DOHH2 (cell line): ENCODE results near the gene CDH12.

Experiments used
- H3F3A ChIP-seq: fragments of 200-600 bp; sonication (generic), shearing (Covaris generic); 2 replicates; pipeline ENCODE4 v1.6.0; 2016; ENCODE audit warnings: antibody characterized with exemption, mild to moderate bottlenecking; ENCODE audit not compliant: control insufficient read depth, insufficient read depth
- H3K27ac ChIP-seq: fragments of 200-600 bp; sonication (generic); 2 replicates; pipeline ENCODE4 v1.5.1; 2014; ENCODE audit warnings: low read depth, mild to moderate bottlenecking, low read length, moderate library complexity
- H3K27me3 ChIP-seq: fragments of 200-600 bp; sonication (generic); 2 replicates; pipeline ENCODE4 v1.6.1; 2014; ENCODE audit warnings: mild to moderate bottlenecking, low read length, mixed read lengths; ENCODE audit not compliant: control insufficient read depth
- H3K36me3 ChIP-seq: fragments of 200-600 bp; sonication (generic); 2 replicates; pipeline ENCODE4 v1.6.1; 2014; ENCODE audit warnings: mild to moderate bottlenecking, low read length, moderate library complexity, mixed read lengths; ENCODE audit not compliant: control insufficient read depth
- H3K4me1 ChIP-seq: fragments of 200-600 bp; sonication (generic); 2 replicates; pipeline ENCODE4 v1.6.1; 2014; ENCODE audit warnings: mild to moderate bottlenecking, low read length, mixed read lengths; ENCODE audit not compliant: control insufficient read depth
- H3K4me2 ChIP-seq: fragments of 200-600 bp; sonication (generic); 2 replicates; pipeline ENCODE4 v1.6.0; 2014; ENCODE audit warnings: mild to moderate bottlenecking, low read length, moderate library complexity
- H3K4me3 ChIP-seq: fragments of 200-600 bp; sonication (generic); 2 replicates; pipeline ENCODE4 v1.5.1; 2014; ENCODE audit warnings: mild to moderate bottlenecking, low read length, mixed read lengths
- H3K79me2 ChIP-seq: fragments of 200-600 bp; sonication (generic); 2 replicates; pipeline ENCODE4 v1.6.1; 2014; ENCODE audit warnings: mild to moderate bottlenecking, low read length, mixed read lengths; ENCODE audit not compliant: control insufficient read depth
- H3K9me2 ChIP-seq: fragments of 200-600 bp; sonication (generic); replicated peaks from 2 replicates; pipeline ENCODE4 v1.6.1; 2014; ENCODE audit warnings: mild to moderate bottlenecking, low read length, mixed read lengths; ENCODE audit not compliant: control insufficient read depth
- H3K9me3 ChIP-seq: fragments of 200-600 bp; sonication (generic); 2 replicates; pipeline ENCODE4 v1.6.1; 2014; ENCODE audit warnings: antibody characterized with exemption, low read length, mixed read lengths; ENCODE audit not compliant: control insufficient read depth, insufficient read depth
- H4K20me1 ChIP-seq: fragments of 200-600 bp; sonication (generic); 2 replicates; pipeline ENCODE4 v1.6.0; 2014; ENCODE audit warnings: low read depth, mild to moderate bottlenecking, antibody characterized with exemption, low read length, moderate library complexity; ENCODE audit not compliant: control insufficient read depth, insufficient read depth
- EZH2phosphoT487 ChIP-seq: fragments of 200-600 bp; sonication (generic); IDR thresholded peaks from 2 replicates; pipeline ENCODE4 v1.6.1; 2017; ENCODE audit warnings: borderline replicate concordance, mild to moderate bottlenecking, antibody characterized with exemption, low read length, moderate library complexity, mixed read lengths
- TF ChIP-seq, protein P1 (sequence below): fragments of 200-600 bp; sonication (generic); IDR thresholded peaks from one replicate; pipeline ENCODE4 v1.5.1; 2014; ENCODE audit warnings: antibody characterized with exemption, mild to moderate bottlenecking, low read depth, low read length; ENCODE audit not compliant: poor library complexity, severe bottlenecking

The CDH12 gene

DNA sequence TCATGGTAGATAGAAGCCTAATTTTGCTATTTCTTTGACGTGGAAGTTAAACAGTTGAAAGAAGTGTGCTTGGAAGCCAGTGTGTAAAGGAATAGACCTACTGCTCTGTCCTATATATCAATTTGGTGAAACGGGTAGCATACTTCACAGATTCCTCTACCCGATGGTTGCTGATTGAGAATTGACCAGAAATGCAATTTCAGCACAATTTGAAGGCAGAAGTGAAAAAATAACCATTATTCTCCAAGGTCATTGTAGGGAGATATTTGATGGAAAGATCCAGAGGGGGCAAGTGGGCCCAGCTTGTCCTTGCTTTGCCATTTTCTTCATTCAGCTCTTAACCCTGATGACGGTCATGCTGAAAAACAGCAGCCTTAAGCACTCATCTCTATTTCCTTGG is 15.3 kb downstream of the CDH12 start:
- no peaks in the 10 kb centered on the region for H3K9me2 ChIP-seq
- no peak overlapping the region for H3K4me3 ChIP-seq
- no peaks in the 10 kb centered on the region for H3F3A ChIP-seq
- H3K4me1 ChIP-seq = no peaks in the 10 kb centered on the region
- H3K27me3 ChIP-seq = no peaks in the 10 kb centered on the region
- H3K27ac ChIP-seq = no peak overlapping the region
- no peaks in the 10 kb centered on the region for H3K9me3 ChIP-seq
- TF ChIP-seq, protein P1, sequence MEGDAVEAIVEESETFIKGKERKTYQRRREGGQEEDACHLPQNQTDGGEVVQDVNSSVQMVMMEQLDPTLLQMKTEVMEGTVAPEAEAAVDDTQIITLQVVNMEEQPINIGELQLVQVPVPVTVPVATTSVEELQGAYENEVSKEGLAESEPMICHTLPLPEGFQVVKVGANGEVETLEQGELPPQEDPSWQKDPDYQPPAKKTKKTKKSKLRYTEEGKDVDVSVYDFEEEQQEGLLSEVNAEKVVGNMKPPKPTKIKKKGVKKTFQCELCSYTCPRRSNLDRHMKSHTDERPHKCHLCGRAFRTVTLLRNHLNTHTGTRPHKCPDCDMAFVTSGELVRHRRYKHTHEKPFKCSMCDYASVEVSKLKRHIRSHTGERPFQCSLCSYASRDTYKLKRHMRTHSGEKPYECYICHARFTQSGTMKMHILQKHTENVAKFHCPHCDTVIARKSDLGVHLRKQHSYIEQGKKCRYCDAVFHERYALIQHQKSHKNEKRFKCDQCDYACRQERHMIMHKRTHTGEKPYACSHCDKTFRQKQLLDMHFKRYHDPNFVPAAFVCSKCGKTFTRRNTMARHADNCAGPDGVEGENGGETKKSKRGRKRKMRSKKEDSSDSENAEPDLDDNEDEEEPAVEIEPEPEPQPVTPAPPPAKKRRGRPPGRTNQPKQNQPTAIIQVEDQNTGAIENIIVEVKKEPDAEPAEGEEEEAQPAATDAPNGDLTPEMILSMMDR = no peak
- no peak for TF ChIP-seq EZH2phosphoT487
- no peaks in the 10 kb centered on the region for H4K20me1 ChIP-seq
- no peaks in the 10 kb centered on the region for H3K36me3 ChIP-seq
- H3K4me2 ChIP-seq = no peak overlapping the region
- H3K79me2 ChIP-seq = no peaks in the 10 kb centered on the region

DNA sequence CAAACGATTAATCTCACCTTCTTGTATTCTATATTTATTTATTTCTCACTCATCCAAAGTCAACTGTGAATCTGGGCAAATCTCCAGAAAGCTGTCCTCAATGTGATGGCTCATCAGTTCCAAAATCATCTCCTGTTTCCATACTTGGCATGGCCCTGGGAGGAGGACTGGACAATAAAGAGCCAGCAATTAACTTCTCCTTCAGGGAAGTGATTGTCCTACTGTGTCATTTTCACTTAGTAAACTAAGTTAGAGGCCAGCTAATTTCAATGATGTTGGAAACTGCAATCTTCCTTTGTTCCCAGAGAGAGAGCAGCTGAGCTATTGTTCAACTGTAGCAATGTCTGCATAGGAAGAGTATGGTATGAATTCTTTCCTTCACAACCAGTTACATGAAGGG is 17.5 kb downstream of the CDH12 start:
- Histone ChIP-seq H3K4me1 (no peaks in the 10 kb centered on the region), H3K9me2 (no peaks in the 10 kb centered on the region), H3K9me3 (no peaks in the 10 kb centered on the region), H3K4me2 (no peak overlapping the region), H3F3A (no peaks in the 10 kb centered on the region), H3K79me2 (no peaks in the 10 kb centered on the region), H3K36me3 (no peaks in the 10 kb centered on the region), H3K4me3 (no peak overlapping the region), H3K27me3 (no peaks in the 10 kb centered on the region), H3K27ac (no peak overlapping the region), H4K20me1 (no peaks in the 10 kb centered on the region)
- TF ChIP-seq EZH2phosphoT487 = no peak
- TF ChIP-seq, protein P1 = no peak

DNA sequence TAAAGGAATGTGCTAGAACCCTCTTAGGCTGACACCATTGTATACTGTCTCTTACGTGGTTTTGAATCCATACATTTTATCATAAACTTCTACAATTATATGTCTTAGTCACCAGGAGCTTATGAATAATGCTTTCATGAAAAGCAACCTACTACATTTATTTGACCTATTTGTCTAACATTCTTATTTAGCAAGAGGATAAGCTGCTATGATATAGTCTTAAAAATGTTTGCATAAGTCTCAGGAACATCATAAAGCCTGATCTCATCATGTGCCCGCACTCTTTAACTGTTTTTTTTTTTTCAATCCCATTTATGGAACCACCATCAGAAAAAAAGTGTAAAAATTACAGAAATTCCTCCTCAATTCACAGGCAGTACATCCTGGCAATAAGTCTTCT is 59.7 kb downstream of the CDH12 start:
- H3K9me2 ChIP-seq = no peaks in the 10 kb centered on the region
- TF ChIP-seq, protein P1 = no peak
- no peak for TF ChIP-seq EZH2phosphoT487
- H3K79me2 ChIP-seq = no peaks in the 10 kb centered on the region
- H3K9me3 ChIP-seq = no peaks in the 10 kb centered on the region
- H3K4me2 ChIP-seq = no peak overlapping the region
- H3K4me1 ChIP-seq = no peaks in the 10 kb centered on the region
- no peak overlapping the region for H3K27ac ChIP-seq
- H3F3A ChIP-seq = no peaks in the 10 kb centered on the region
- H3K27me3 ChIP-seq = no peaks in the 10 kb centered on the region
- H4K20me1 ChIP-seq = no peaks in the 10 kb centered on the region
- H3K4me3 ChIP-seq = no peak overlapping the region
- no peaks in the 10 kb centered on the region for H3K36me3 ChIP-seq

DNA sequence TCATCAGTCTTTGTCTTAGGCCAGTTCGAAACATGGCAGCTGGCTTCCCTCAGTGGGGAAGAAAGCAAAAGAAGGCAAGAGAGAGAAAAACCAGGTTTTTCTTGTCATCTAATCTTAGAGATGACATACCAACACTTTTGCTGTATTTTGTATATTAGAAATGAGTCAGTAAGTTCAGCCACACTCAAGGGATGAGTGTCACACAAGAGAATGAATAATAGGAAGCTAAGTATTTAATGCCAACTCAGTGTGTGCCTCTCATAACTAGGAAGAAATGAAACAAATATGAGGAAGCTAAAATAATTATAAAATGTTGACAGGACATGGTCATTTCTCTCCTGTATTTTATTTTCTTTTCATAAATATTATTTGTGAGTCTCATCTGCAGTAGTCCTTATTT is 65.3 kb downstream of the CDH12 start:
- H3K9me3 ChIP-seq = no peaks in the 10 kb centered on the region
- no peak overlapping the region for H3K4me3 ChIP-seq
- no peaks in the 10 kb centered on the region for H3K27me3 ChIP-seq
- H3K4me2 ChIP-seq = no peak overlapping the region
- no peaks in the 10 kb centered on the region for H4K20me1 ChIP-seq
- TF ChIP-seq, protein P1 = no peak
- no peak for TF ChIP-seq EZH2phosphoT487
- no peaks in the 10 kb centered on the region for H3K79me2 ChIP-seq
- H3K36me3 ChIP-seq = no peaks in the 10 kb centered on the region
- no peaks in the 10 kb centered on the region for H3K4me1 ChIP-seq
- H3K27ac ChIP-seq = no peak overlapping the region
- no peaks in the 10 kb centered on the region for H3F3A ChIP-seq
- H3K9me2 ChIP-seq = no peaks in the 10 kb centered on the region
